Measurements from ENCODE around the gene GPR6. TPM values are rescaled to one million over a fixed set of nuclear protein-coding genes. Genes with fewer than 3 reads are reported as not detected.

Gene GPR6
- total and polyA plus RNA-seq, 2 of the 8 experiments (the other 6 are each of a cell fraction or from before 2014, with no cell fraction given), result 0.18 to 0.37 TPM

- TF ChIP-seq HDAC2 (IDR thresholded peaks at IDR 0.05; ENCODE audit: borderline replicate concordance in 1 of 2, low read depth in 2 of 2, low read length in 2 of 2) (no peak), HDAC6 (IDR thresholded peaks at IDR 0.05; ENCODE audit: low read depth, low read length) (no peak), RAD21 (IDR thresholded peaks at IDR 0.05 in 1 of 2, conservative IDR thresholded peaks at IDR 0.05 in 1 of 2; ENCODE audit: low read depth in 2 of 2, low read length in 2 of 2) (no peak), FOSL1 (IDR thresholded peaks at IDR 0.05; ENCODE audit: insufficient read depth, low read depth, low read length) (no peak)
Observed at GRCh38 chr6:109946979-109947378, 31.1 kb upstream of the GPR6 start (continued).

All from H1 (cell line).